PFSK-1 (cell line): ENCODE results near the gene RFX3.

Experiments used
- FOXP2 ChIP-seq: optimal IDR thresholded peaks from 2 replicates; pipeline ENCODE3; 2011; ENCODE audit warnings: borderline replicate concordance, control low read depth, inconsistent platforms; ENCODE audit not compliant: insufficient read depth; ENCODE audit errors: extremely low read length, extremely low read depth
- POLR2AphosphoS5 ChIP-seq: IDR thresholded peaks from 2 replicates; pipeline ENCODE4 v1.6.1; 2012; ENCODE audit warnings: low read depth, mild to moderate bottlenecking, control low read depth, low read length, moderate library complexity
- SIN3A ChIP-seq: IDR thresholded peaks from 2 replicates; pipeline ENCODE4 v1.6.1; 2012; ENCODE audit warnings: mild to moderate bottlenecking, low read length, moderate library complexity, borderline replicate concordance; ENCODE audit not compliant: insufficient read depth
- TAF1 ChIP-seq: IDR thresholded peaks from 2 replicates; pipeline ENCODE4 v1.6.1; 2012; ENCODE audit warnings: low read length, control low read depth, borderline replicate concordance; ENCODE audit not compliant: insufficient read depth
- TF ChIP-seq, protein P1 (sequence below), 2 experiments: IDR thresholded peaks; 2 replicates each; pipeline versions ENCODE4 v1.6.1 to v1.8.0; 2011 to 2012; ENCODE audit warnings: low read depth in 2 of 2, low read length in 2 of 2, control low read depth in 1 of 2, inconsistent platforms in 1 of 2, mild to moderate bottlenecking in 1 of 2, moderate library complexity in 1 of 2; ENCODE audit not compliant: insufficient read depth in 1 of 2

RFX3 gene

DNA sequence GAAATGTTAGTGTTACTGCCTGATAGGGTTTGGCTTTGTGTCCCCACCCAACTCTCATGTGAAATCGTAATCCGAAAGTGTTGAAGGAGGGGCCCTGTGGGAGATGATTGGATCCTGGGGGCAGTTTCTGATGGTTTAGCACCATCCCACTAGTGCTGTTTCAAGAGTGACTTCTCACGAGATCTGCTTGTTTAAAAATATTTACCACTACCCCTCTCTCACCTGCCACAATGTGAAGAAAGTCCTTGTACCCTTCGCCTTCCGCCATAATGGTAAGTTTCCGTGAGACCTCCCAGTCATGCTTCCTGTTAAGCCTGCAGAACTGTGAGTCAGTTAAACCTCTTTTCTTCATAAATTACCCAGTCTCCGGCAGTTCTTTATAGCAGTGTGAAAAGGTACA, 2.6 kb upstream of the RFX3 start:
- TF ChIP-seq SIN3A, result no peak
- TF ChIP-seq POLR2AphosphoS5, result no peak
- TF ChIP-seq, protein P1, sequence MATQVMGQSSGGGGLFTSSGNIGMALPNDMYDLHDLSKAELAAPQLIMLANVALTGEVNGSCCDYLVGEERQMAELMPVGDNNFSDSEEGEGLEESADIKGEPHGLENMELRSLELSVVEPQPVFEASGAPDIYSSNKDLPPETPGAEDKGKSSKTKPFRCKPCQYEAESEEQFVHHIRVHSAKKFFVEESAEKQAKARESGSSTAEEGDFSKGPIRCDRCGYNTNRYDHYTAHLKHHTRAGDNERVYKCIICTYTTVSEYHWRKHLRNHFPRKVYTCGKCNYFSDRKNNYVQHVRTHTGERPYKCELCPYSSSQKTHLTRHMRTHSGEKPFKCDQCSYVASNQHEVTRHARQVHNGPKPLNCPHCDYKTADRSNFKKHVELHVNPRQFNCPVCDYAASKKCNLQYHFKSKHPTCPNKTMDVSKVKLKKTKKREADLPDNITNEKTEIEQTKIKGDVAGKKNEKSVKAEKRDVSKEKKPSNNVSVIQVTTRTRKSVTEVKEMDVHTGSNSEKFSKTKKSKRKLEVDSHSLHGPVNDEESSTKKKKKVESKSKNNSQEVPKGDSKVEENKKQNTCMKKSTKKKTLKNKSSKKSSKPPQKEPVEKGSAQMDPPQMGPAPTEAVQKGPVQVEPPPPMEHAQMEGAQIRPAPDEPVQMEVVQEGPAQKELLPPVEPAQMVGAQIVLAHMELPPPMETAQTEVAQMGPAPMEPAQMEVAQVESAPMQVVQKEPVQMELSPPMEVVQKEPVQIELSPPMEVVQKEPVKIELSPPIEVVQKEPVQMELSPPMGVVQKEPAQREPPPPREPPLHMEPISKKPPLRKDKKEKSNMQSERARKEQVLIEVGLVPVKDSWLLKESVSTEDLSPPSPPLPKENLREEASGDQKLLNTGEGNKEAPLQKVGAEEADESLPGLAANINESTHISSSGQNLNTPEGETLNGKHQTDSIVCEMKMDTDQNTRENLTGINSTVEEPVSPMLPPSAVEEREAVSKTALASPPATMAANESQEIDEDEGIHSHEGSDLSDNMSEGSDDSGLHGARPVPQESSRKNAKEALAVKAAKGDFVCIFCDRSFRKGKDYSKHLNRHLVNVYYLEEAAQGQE (IDR thresholded peaks at IDR 0.05; ENCODE audit: insufficient read depth in 1 of 2, low read depth in 2 of 2, low read length in 2 of 2), result no peak
- no peak for TF ChIP-seq TAF1
- no peak for TF ChIP-seq FOXP2

DNA sequence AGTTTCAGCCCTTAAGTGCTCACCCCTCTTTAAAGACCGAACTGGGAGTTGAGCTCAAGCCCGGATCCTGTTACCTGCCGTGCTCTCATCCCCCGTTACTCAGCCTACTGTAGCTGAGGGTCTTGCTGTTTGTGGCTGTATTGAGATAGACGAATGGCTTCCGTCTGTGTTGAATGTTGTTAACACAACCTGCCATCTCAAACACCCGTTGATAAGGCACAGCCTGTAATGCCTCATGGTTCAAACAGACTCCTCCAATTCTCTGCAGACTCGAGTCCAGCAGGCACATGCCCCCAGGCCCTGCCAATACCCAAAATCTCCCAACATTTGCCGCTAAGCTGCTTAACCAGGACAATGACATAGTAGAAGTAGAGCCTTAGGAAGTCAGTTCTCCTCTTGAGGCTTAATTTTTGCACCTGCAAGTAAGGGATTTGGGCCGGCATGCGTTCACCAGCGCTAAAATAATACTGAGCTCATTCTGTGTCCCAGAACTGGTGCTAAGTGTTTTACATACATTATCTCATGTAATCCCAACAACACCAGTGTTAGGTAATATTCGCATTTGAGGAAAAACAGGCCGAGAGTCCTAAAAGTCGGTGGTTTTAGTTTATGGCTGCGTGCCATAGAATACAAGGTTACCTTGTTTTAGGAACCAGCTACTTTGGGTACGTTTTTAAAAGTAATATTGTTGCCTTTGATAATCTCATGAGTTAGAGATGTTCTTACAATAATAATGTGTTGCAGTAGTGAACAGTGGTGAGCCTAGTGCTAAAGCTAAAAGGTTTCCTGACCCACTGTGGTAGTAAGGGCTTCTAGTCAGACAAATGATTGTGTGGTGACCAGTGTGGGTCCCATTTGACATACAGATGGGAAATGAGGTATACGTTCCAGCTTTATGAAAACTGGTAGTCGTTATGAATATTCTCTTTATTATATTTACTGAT, 1.5 kb upstream of the RFX3 start:
- TF ChIP-seq, protein P1 (IDR thresholded peaks at IDR 0.05; ENCODE audit: insufficient read depth in 1 of 2, low read depth in 2 of 2, low read length in 2 of 2), result no peak
- no peak for TF ChIP-seq SIN3A
- TF ChIP-seq TAF1, result no peak
- TF ChIP-seq POLR2AphosphoS5, result no peak
- no peak for TF ChIP-seq FOXP2

DNA sequence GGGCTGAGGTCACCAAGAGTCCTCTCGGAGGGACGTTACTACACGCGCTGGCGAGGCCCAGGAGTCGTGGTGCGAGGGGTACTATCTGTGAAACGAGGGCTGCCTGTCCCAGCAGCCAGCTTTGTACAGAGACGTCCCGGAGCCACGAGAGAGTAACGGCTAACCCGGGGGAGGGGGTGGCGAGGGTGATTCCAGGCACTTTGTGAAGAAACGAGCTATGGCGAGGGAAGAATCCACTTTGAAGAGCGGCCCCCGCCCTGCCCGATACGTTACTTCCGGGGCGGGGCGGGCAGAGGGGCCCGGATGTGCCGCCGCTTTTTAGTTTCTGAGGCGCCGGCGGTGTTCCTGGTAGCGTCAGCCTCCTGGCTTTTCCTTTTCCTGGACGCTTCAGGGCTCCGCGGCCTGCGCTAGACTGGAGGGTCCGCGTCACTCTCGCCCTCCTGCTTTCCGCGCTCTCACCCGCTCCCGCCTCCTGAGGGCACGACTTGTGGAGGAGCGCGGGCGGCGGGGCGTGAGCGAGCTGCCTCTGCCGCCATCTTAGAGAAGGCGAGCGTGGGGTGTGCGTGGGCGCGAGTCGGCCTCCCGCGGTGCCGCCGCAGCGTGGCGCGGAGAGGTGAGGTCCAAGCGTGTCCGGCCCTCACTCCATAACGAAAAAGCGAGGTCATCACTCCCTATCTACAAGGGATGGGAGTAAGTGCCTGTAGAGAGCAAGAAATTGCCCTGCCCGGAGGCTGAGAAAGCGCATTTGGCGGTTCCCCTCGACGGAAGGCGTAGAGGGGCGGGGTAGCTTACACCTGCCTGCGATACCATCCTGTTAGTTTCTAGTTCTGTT, 580 bp upstream of the RFX3 start:
- TF ChIP-seq POLR2AphosphoS5 (peak; percentile 82), FOXP2 (peak; percentile 53), SIN3A (no peak)
- TF ChIP-seq, protein P1 (IDR thresholded peaks at IDR 0.05; ENCODE audit: insufficient read depth in 1 of 2, low read depth in 2 of 2, low read length in 2 of 2), result peak in 1 of 2 experiments; percentile 40; a peak in 2 of 4 replicates

DNA sequence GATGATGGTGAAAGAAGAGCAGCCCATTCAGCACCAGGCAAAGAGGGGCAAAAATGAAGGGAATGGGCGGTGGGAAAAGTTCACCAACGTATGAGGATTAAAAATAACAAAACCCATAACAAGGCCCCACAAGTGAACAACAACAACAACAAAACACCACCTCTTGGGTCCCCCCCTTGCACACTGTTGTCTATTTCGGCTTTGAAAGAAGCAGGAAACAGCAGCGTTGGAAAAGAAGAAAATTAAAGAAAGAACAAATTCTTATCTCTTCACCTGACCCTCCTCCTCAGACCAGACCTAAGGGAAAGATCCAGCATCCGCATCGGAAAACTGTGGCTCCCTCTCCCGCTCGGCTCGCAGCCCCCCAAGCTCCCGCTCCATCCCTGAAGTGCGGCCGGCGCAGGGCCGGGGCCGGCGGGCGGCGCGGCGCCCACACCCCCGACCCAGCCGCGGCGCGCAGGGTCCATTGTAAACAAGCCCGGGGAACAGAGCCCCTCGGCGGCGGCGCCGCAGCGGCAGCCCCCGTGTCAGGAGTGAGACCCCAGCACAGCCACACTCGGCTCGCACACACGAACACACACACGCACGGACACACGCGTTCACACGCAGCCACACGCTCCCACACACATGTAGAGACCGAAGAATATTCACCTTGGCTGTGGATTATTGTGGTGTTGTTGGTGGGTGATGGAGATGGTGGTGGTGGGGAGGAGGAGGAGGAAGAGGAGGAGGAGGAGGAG, 535 bp downstream of the RFX3 start:
- TF ChIP-seq, protein P1 (IDR thresholded peaks at IDR 0.05; ENCODE audit: insufficient read depth in 1 of 2, low read depth in 2 of 2, low read length in 2 of 2), result no peak
- TF ChIP-seq POLR2AphosphoS5, result no peak
- TF ChIP-seq SIN3A, result no peak
- no peak for TF ChIP-seq TAF1
- no peak for TF ChIP-seq FOXP2
